Hematopoietic multipotent progenitor cell (in vitro differentiated cells): ENCODE measurements around the gene XYLT1. TPM values are rescaled to one million over a fixed set of nuclear protein-coding genes. Genes with fewer than 3 reads are reported as not detected.
"Not testable (repeated sequence)": the region's sequence is repeated elsewhere in the genome, so short reads cannot be mapped to it uniquely, and the experiment has no call there.

Source experiments
- DNase-seq, 3 donors: peaks; one replicate each; pipeline ENCODE4 v3.0.0-alpha.2; 2011 to 2015; ENCODE audit warnings: low read depth in 2 of 3, low spot score in 2 of 3
- total RNA-seq: library from RNA; depleted of rRNA; stranded (reverse); fragments of >200 nt; gene quantifications from one replicate; pipeline ENCODE4 v1.2.3, GENCODE V29; 2012

XYLT1 gene
- total RNA-seq, 1 donor, result 71.9 TPM

GRCh38 chr16:17316005-17316404 lies 154.8 kb downstream of the XYLT1 start:
- no peak for DNase-seq

DNA sequence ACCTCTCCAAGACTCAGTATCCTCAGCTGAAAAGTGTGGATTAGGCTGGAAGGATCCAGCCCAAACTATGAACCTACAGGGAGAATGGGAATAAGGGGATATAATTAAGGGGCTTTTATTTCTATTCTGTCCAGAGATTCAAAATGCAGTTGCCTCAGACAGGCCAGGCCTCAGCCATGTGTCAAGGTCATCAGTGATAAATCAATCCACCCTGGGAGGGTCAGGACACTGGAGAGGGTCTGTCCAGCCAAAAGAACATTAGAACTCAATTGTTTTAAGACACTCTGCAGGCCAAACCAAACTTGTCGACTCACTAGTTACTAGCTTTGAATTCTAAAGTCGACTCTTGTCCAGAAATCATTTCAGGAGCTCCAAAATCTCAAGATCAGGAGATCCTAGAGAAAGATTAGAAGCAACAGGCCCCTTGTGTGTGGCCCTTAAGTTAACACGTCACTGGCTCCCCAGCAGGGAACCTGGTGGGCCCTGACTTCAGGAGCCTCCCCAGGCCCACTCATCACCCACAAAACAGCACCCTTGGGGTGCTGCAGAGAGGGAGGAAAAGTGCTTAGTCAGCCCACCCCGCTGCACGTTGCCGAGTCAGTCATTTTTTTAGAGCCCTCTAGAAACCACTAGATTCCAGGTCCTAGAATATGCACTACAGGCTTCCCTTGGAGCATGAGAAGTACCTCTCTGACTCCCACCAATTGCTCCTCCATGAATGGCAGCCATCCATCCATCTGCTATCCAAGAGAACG lies 156.8 kb downstream of the XYLT1 start:
- no peak for DNase-seq

GRCh38 chr16:17313085-17313611 lies 157.6 kb downstream of the XYLT1 start:
- peak in 2 of 3 donors; percentile 26 to 60 for DNase-seq

DNA sequence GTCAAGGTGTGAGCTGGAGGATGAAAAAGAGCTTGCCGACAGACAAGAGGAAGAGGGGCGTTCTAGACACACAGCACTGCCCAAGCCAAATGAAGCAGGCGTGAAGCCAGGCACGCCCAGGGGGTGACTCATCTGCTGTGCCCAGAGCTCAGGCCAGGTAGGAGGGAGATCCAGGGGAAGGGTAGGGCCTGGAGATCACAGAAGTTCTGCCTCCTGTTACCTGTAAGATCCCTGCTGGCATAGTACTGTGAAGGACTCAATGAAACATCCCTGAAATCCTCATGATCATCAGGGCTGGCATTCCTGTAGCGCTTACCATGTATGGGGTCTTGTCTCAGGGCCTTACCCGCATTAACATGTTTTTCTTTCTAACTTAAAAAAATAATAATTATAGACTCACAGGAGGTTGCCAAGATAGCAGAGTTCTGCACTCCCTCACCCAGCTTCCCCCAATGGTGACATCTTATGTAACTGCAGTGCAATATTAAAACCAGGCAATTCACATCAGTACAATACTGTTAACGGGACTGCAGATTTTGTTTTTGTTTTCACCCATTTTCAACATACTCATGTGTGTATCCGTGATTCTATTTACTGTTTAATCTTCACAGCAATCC lies 158.6 kb downstream of the XYLT1 start:
- no peak for DNase-seq

GRCh38 chr16:17311333-17312093 lies 159.2 kb downstream of the XYLT1 start:
- no peak for DNase-seq

DNA sequence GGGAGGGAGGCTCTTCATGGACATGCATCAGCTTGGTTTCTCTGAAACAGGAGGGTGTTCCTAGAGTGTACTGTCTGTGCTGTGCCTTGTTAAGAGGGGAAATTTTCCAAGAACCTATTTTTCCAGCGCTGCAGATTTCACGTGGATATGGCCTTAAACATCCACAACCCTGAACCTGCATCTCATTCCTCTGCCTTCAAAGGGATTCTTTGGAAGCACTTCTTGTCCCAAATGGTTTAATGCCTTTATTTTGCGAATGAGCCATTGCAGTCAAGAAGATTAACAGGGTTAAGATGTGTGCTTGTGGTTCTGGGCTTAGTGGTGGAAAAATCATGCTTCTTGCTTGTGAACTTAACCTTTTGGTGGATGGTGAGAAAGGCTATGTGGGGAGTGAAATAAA lies 161.2 kb downstream of the XYLT1 start:
- no peak for DNase-seq

DNA sequence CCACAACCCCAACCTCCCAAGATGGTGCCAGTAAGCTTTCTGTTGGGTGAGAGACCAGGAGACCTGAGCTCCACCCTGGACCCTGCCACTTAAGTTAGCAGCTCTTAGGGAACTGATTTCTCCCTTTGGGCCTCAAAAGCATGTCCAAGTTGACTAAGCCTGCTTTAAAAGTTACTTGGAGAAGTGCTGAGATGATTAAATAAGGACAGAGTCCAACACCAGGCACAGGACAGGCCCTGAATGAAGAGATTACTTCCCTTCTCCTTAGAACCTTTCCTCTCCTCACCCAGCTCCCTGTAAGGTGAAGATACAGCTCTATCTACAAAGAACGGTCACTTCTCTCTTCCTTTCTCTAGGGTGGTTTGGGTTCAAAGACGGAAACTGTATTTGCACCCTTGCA lies 162.6 kb downstream of the XYLT1 start:
- no peak for DNase-seq

DNA sequence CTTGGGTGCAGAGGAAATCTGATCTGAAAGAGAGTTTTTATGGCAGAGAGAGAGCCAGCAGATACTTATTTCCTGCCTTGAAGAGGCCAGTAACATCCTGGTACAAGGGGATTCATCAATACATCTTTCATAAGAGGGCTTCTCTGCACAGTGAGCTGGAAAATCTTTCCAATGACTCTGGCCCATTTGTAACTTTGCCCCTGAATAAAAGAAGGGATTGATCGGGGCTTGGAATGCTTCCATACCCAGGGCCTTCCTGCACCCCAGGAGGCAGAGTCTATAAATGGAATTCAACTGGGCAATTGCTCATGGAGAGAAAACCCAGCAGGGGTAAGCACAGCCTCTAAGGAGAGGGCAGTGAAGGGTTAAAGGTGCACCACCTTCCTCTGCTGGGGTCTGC lies 163.3 kb downstream of the XYLT1 start:
- DNase-seq, result no peak

- no peak for DNase-seq
Observed at GRCh38 chr16:17306745-17307144, 164.0 kb downstream of the XYLT1 start.

DNA sequence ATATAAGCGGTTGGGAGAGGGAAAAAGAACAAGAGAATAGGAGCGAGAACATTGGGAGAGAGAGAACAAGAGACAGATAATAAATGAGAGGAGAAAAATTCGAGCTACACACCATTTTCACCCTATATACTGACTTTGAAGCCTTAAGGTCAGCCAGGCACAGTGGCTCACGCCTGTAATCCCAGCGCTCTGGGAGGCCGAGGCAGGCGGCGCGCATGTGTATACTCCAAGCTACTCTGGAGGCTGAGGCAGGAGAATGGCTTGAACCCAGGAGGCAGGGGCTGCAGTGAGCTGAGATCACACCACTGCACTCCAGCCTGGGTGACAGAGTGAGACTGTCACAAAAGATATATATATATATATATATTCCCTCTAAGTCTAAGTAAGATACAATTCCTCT lies 164.5 kb downstream of the XYLT1 start:
- not testable (repeated sequence) for DNase-seq

DNA sequence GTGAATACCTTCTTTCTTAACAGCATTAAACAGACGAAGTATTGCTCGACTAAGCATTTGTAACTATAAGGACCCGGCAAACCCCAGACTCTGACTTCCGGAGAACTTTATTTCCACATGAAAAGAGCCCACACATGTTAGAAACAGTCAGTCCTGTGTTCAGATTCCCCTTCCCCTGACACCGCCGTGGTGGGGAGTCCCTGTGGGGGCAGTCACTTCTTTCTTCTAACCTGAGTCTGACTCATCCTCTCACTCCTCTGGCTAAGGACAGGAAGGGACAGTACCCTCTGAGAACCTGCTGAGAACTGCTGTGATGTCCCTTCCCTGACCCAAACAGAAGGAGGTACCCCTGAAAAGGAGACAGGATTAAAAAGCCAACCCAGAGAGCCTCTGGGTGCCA lies 165.1 kb downstream of the XYLT1 start:
- no peak for DNase-seq

DNA sequence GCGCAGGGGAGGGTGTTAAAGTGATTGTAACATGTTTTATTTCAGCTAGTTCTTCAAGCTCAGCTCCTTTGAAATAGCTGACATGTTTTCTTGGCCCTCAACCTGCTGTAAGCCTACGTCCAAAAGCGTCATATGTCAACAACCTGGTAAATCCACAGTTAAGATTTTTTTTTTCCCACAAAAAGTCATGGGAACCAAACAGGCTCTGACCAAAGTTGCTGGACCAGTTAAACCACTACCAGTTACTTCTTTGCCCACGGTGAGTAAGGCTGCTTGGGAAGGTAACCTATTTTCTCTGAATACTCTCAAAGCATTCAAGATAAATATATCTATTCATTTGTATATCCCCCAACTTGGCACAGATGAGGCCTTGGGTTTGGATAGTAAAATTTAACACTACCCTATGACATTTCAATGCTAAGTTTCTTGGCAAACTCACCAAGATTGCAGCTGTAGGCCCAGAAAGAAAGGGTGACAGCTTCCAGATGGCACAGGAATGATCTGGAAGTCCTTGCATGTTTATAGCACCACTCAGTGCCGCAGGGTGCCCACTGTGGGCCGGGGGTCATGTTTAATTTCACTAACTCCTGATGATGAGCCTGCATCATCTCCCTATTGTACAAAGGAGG lies 166.2 kb downstream of the XYLT1 start:
- DNase-seq, result no peak

DNA sequence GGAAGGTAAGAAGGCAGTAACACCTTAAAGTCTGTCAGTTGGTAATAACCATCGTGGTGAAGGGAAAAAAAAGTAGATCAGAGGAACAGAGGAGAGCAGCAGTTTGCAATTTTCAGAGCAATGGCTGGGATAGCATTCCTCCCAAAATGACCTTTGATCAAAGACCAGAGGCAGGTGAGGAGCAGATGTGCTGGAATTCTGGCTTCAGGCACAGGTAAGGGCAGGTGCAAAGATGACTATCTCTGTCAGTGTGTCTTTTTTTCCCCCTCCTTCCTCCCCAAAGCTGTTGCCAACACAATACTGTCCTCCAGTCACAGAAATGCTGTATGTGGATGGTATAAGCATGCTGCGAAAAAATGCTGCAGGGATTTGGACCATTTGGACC lies 166.7 kb downstream of the XYLT1 start:
- DNase-seq, result no peak

GRCh38 chr16:17303101-17303500 lies 167.7 kb downstream of the XYLT1 start:
- peak in 2 of 3 donors; percentile 18 to 36 for DNase-seq

GRCh38 chr16:17302620-17303019 lies 168.1 kb downstream of the XYLT1 start:
- DNase-seq, result no peak

GRCh38 chr16:17302214-17302613 lies 168.5 kb downstream of the XYLT1 start:
- no peak for DNase-seq

DNA sequence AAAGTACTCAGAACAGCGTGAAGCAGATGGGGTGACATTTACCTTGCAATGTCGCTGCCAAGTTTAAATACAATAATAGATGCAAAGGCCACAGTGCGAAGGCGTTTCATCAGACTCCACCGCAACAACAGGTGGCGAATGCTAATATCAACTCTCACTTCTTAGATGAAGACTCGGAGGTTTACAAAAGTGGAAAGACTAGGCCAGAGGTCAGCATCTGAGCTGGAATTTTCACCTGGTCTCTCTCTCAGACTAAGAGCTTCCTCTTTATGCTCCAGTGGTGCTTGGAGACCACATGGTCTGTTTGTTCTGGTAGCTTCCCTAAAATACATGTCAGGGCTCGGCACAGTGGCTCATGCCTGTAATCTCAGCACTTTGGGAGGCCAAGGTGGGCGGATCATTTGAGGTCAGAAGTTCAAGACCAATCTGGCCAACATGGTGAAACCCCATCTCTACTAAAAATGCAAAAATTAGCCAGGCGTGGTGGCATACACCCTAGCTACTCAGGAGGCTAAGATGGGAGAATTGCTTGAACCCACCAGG lies 169.1 kb downstream of the XYLT1 start:
- peak in 2 of 3 donors; percentile 44 to 56 for DNase-seq

GRCh38 chr16:17301184-17301583 lies 169.6 kb downstream of the XYLT1 start:
- no peak for DNase-seq

DNA sequence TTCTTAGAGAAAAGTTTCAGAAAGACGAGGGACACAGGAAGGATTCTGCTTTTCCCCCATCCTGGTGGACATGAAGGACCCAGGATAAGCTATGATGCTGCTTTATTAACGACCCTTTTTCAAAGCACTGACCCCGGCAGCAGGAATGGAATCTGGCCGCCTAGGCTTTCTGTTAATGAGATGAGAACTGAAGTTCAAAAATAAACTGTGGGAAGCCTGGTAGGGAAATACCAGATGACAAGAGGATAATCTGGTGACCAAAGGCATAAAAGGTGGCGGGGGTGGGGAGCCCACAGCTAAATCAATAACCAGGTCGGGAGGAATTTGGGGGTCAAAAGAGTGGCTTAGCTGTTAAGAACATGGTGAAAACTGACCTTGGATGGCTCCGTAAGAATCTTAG lies 171.0 kb downstream of the XYLT1 start:
- DNase-seq, result no peak

DNA sequence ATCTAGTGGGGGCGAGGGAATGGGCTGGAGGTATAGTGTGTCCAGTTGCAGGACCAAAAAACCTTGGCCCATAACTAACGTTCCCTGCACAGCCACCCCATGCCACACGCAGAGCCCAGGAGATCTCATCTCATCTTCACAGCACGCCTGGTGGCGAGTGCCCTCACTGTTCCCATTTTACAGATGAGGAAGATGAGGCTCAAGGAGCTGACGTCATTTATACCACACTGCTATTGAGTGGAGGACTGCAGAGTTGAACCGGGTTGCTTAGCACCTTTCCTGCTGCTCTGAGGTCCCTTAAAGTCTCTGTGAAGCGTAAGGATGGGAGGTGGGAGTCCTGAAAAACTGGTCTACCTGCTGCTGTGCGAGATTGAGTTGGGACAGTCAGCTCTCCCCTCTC lies 172.5 kb downstream of the XYLT1 start:
- no peak for DNase-seq

DNA sequence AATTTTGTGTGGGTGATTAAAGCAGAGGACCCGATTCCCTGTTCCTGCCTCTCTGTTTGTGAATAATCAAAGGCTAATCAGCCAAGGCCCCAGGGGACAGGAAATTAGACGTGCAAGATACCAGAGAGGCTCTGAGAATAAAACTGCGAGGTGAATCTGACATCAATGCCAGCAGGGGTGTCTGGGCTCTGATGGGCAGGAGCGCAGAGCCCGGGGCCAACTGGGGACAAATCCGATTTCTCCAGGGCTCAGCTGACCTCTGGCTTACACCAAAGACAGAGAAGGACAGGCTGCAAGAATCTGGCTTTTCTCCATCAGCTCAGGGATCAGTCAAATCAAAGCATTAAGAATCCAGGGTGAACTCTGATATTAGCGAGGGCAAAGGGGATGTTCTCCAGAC lies 174.3 kb downstream of the XYLT1 start:
- DNase-seq, result no peak
